K562 (cell line): ENCODE measurements around the gene CDC5L. TPM values are rescaled to one million over a fixed set of nuclear protein-coding genes. Genes with fewer than 3 reads are reported as not detected.

Experiments
- BDP1 ChIP-seq: IDR thresholded peaks from 3 replicates; pipeline ENCODE4 v1.6.1; 2011; ENCODE audit not compliant: insufficient read length, insufficient read depth
- CBFA2T2 ChIP-seq: fragments of 450-650 bp; conservative IDR thresholded peaks from 2 replicates; pipeline ENCODE4 v1.6.1; 2017; ENCODE audit warnings: mild to moderate bottlenecking
- CBFA2T3 ChIP-seq: fragments of 450-650 bp; IDR thresholded peaks from 2 replicates; pipeline ENCODE4 v1.6.1; 2017
- CCNT2 ChIP-seq: IDR thresholded peaks from 2 replicates; pipeline ENCODE4 v1.6.1; 2011; ENCODE audit warnings: borderline replicate concordance, low read depth, mild to moderate bottlenecking, moderate library complexity, mixed read lengths, low read length; ENCODE audit not compliant: insufficient read length; ENCODE audit errors: extremely low read depth
- EP300 ChIP-seq: IDR thresholded peaks from 2 replicates; pipeline ENCODE4 v1.6.1; 2012; ENCODE audit warnings: low read length, improper control_type of control experiment
- NR3C1 ChIP-seq: sonication (generic); formaldehyde crosslinking; IDR thresholded peaks from 2 replicates; pipeline ENCODE4 v1.8.1; 2022; ENCODE audit warnings: missing genetic modification reagents
- PHF20 ChIP-seq: fragments of 450-650 bp; IDR thresholded peaks from 2 replicates; pipeline ENCODE4 v1.6.1; 2018; ENCODE audit not compliant: partially characterized antibody
- RBM14 ChIP-seq: fragments of 200-400 bp; formaldehyde crosslinking; IDR thresholded peaks from 2 replicates; pipeline ENCODE4 v1.6.1; 2018; ENCODE audit warnings: low read depth, mild to moderate bottlenecking, low read length, moderate library complexity, borderline replicate concordance; ENCODE audit not compliant: insufficient read depth
- SPI1 ChIP-seq: IDR thresholded peaks from 2 replicates; pipeline ENCODE4 v1.6.1; 2011; ENCODE audit warnings: low read depth, low read length, control low read depth, borderline replicate concordance
- TAF9B ChIP-seq: fragments of 450-650 bp; IDR thresholded peaks from 2 replicates; pipeline ENCODE4 v1.6.1; 2018; ENCODE audit warnings: mild to moderate bottlenecking; ENCODE audit not compliant: partially characterized antibody
- TBL1XR1 ChIP-seq, 2 experiments: IDR thresholded peaks; 2 replicates each; pipeline ENCODE4 v1.6.1; 2012; ENCODE audit warnings: improper control_type of control experiment in 2 of 2, low read length in 2 of 2, mild to moderate bottlenecking in 1 of 2
- WHSC1 ChIP-seq: IDR thresholded peaks from one replicate; pipeline ENCODE4 v1.6.1; 2012; ENCODE audit warnings: low read length, control low read depth, inconsistent platforms
- ZNF830 ChIP-seq: fragments of 250-450 bp; sonication (Bioruptor Pico); IDR thresholded peaks from 2 replicates; pipeline ENCODE4 v1.5.0; 2021; ENCODE audit warnings: mild to moderate bottlenecking
- polyA plus RNA-seq, 8 experiments: library from polyadenylated mRNA; depleted of rRNA in 4 of 8; stranded (reverse) in 5 of 8; unstranded in 3 of 8; fragments of >200 nt; fragmentation: Nextera tagmentation in 2 of 8; fragmentation: Illumina TruSeq in 1 of 8; extraction: Ambion mirVana in 2 of 8; extraction: Trizol in 1 of 8; gene quantifications; 2 replicates each; pipeline versions ENCODE4 v1.2.1 to v1.2.3, GENCODE V29; 2011 to 2014; ENCODE audit warnings: inconsistent platforms in 1 of 8, missing spikeins in 1 of 8
- total RNA-seq, 7 experiments: library from RNA; depleted of rRNA in 6 of 7; stranded (reverse); fragments of >200 nt in 6 of 7; fragmentation: Illumina TruSeq in 2 of 7; extraction: Trizol in 2 of 7; gene quantifications; 2 replicates each; pipeline versions ENCODE4 v1.2.1 to v1.2.3, GENCODE V29; 2011 to 2021; ENCODE audit warnings: low replicate concordance in 1 of 7
- TF ChIP-seq, protein P1 (sequence below): sonication (generic); formaldehyde crosslinking; IDR thresholded peaks from 2 replicates; pipeline ENCODE4 v1.8.0; 2023; ENCODE audit warnings: missing genetic modification reagents, mild to moderate bottlenecking, borderline replicate concordance
- TF ChIP-seq, protein P2 (sequence below): conservative IDR thresholded peaks from 2 replicates; pipeline ENCODE4 v1.6.1; 2011; ENCODE audit warnings: low read depth, mild to moderate bottlenecking, low read length; ENCODE audit not compliant: control insufficient read depth
- TF ChIP-seq, protein P3 (sequence below), 2 experiments: fragments of 450-650 bp; IDR thresholded peaks; 2 replicates each; pipeline ENCODE4 v1.6.1; 2016
- TF ChIP-seq, protein P4 (sequence below): fragments of 250-450 bp; sonication (Bioruptor Pico); IDR thresholded peaks from 2 replicates; pipeline ENCODE4 v1.8.0; 2021; ENCODE audit warnings: moderate library complexity, mild to moderate bottlenecking, inconsistent platforms
- TF ChIP-seq, protein P5 (sequence below): fragments of 450-650 bp; IDR thresholded peaks from 2 replicates; pipeline ENCODE4 v1.6.1; 2014; ENCODE audit warnings: low read depth, mild to moderate bottlenecking, moderate library complexity, borderline replicate concordance

CDC5L gene
- total and polyA plus RNA-seq, 9 of the 15 experiments (the other 6 are each of a cell fraction or from before 2014, with no cell fraction given): 22.3 to 44.2 (median 30.8) TPM

DNA sequence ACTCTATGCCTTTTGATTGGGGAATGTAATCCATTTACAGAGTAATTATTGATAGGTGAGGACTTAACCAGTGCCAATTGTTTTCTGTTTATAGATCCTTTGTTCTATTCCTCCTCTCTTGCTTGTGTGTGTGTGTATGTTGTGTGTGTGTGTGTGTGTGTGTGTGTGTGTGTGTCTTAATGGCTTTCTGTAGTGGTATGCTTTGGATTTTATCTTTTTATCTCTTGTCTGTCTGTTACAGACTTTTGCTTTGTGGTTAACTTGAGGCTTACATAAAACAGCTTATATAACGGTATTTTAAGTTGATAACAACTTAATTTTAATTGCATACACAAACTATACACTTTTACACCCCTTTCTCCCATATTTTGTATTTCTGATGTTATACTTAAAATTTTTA is 54.7 kb downstream of the CDC5L start (continued):
- TF ChIP-seq, protein P1, sequence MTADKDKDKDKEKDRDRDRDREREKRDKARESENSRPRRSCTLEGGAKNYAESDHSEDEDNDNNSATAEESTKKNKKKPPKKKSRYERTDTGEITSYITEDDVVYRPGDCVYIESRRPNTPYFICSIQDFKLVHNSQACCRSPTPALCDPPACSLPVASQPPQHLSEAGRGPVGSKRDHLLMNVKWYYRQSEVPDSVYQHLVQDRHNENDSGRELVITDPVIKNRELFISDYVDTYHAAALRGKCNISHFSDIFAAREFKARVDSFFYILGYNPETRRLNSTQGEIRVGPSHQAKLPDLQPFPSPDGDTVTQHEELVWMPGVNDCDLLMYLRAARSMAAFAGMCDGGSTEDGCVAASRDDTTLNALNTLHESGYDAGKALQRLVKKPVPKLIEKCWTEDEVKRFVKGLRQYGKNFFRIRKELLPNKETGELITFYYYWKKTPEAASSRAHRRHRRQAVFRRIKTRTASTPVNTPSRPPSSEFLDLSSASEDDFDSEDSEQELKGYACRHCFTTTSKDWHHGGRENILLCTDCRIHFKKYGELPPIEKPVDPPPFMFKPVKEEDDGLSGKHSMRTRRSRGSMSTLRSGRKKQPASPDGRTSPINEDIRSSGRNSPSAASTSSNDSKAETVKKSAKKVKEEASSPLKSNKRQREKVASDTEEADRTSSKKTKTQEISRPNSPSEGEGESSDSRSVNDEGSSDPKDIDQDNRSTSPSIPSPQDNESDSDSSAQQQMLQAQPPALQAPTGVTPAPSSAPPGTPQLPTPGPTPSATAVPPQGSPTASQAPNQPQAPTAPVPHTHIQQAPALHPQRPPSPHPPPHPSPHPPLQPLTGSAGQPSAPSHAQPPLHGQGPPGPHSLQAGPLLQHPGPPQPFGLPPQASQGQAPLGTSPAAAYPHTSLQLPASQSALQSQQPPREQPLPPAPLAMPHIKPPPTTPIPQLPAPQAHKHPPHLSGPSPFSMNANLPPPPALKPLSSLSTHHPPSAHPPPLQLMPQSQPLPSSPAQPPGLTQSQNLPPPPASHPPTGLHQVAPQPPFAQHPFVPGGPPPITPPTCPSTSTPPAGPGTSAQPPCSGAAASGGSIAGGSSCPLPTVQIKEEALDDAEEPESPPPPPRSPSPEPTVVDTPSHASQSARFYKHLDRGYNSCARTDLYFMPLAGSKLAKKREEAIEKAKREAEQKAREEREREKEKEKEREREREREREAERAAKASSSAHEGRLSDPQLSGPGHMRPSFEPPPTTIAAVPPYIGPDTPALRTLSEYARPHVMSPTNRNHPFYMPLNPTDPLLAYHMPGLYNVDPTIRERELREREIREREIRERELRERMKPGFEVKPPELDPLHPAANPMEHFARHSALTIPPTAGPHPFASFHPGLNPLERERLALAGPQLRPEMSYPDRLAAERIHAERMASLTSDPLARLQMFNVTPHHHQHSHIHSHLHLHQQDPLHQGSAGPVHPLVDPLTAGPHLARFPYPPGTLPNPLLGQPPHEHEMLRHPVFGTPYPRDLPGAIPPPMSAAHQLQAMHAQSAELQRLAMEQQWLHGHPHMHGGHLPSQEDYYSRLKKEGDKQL (CRISPR knock-in tag): no peak
- TF ChIP-seq NR3C1 (CRISPR knock-in tag) (no peak), RBM14 (no peak), EP300 (no peak), CBFA2T3 (peak; percentile 71), TBL1XR1 (IDR thresholded peaks at IDR 0.05; ENCODE audit: low read length in 2 of 2) (no peak), ZNF830 (no peak), TAF9B (no peak), PHF20 (no peak), CBFA2T2 (0 out of 2 replicates have a peak, but pooled peaks have one; percentile 23), SPI1 (no peak), BDP1 (no peak), WHSC1 (no peak), CCNT2 (no peak)
- TF ChIP-seq, protein P2, sequence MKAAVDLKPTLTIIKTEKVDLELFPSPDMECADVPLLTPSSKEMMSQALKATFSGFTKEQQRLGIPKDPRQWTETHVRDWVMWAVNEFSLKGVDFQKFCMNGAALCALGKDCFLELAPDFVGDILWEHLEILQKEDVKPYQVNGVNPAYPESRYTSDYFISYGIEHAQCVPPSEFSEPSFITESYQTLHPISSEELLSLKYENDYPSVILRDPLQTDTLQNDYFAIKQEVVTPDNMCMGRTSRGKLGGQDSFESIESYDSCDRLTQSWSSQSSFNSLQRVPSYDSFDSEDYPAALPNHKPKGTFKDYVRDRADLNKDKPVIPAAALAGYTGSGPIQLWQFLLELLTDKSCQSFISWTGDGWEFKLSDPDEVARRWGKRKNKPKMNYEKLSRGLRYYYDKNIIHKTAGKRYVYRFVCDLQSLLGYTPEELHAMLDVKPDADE: no peak
- TF ChIP-seq, protein P3, sequence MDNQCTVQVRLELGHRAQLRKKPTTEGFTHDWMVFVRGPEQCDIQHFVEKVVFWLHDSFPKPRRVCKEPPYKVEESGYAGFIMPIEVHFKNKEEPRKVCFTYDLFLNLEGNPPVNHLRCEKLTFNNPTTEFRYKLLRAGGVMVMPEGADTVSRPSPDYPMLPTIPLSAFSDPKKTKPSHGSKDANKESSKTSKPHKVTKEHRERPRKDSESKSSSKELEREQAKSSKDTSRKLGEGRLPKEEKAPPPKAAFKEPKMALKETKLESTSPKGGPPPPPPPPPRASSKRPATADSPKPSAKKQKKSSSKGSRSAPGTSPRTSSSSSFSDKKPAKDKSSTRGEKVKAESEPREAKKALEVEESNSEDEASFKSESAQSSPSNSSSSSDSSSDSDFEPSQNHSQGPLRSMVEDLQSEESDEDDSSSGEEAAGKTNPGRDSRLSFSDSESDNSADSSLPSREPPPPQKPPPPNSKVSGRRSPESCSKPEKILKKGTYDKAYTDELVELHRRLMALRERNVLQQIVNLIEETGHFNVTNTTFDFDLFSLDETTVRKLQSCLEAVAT (IDR thresholded peaks at IDR 0.05): peak in 1 of 2 experiments; percentile 82; a peak in 2 of 4 replicates
- TF ChIP-seq, protein P4, sequence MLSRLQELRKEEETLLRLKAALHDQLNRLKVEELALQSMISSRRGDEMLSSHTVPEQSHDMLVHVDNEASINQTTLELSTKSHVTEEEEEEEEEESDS (CRISPR knock-in tag): no peak
- TF ChIP-seq, protein P5, sequence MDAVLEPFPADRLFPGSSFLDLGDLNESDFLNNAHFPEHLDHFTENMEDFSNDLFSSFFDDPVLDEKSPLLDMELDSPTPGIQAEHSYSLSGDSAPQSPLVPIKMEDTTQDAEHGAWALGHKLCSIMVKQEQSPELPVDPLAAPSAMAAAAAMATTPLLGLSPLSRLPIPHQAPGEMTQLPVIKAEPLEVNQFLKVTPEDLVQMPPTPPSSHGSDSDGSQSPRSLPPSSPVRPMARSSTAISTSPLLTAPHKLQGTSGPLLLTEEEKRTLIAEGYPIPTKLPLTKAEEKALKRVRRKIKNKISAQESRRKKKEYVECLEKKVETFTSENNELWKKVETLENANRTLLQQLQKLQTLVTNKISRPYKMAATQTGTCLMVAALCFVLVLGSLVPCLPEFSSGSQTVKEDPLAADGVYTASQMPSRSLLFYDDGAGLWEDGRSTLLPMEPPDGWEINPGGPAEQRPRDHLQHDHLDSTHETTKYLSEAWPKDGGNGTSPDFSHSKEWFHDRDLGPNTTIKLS: no peak
